ENCODE data around the gene LRP1.

Gene LRP1

GRCh38 chr12:57093415-57094207 is 34.7 kb upstream of the LRP1 start:
- peak; percentile 29 for DNase-seq
- no peaks in the 10 kb centered on the region for H3K36me3 ChIP-seq (replicated peaks; ENCODE audit: insufficient read depth, low read length)
- no peak overlapping the region for H3K27ac ChIP-seq (ENCODE audit: low read length)

GRCh38 chr12:57094208-57095160 is 33.8 kb upstream of the LRP1 start:
- no peak overlapping the region for H3K9ac ChIP-seq (ENCODE audit: low read length)

More at GRCh38 chr12:57093415-57094207, 34.7 kb upstream of the LRP1 start:
- H2AFZ ChIP-seq (ENCODE audit: low read length), result no peak overlapping the region
- H3K79me2 ChIP-seq (ENCODE audit: low read length), result no peaks in the 10 kb centered on the region
- H3K9me3 ChIP-seq (replicated peaks; ENCODE audit: insufficient read depth, low read length), result no peaks in the 10 kb centered on the region
- no peak for TF ChIP-seq EZH2 (optimal IDR thresholded peaks at IDR 0.05; ENCODE audit: low read depth, low read length)
- TF ChIP-seq, protein P1, sequence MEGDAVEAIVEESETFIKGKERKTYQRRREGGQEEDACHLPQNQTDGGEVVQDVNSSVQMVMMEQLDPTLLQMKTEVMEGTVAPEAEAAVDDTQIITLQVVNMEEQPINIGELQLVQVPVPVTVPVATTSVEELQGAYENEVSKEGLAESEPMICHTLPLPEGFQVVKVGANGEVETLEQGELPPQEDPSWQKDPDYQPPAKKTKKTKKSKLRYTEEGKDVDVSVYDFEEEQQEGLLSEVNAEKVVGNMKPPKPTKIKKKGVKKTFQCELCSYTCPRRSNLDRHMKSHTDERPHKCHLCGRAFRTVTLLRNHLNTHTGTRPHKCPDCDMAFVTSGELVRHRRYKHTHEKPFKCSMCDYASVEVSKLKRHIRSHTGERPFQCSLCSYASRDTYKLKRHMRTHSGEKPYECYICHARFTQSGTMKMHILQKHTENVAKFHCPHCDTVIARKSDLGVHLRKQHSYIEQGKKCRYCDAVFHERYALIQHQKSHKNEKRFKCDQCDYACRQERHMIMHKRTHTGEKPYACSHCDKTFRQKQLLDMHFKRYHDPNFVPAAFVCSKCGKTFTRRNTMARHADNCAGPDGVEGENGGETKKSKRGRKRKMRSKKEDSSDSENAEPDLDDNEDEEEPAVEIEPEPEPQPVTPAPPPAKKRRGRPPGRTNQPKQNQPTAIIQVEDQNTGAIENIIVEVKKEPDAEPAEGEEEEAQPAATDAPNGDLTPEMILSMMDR (IDR thresholded peaks at IDR 0.05; ENCODE audit: low read length), result peak; percentile 62
- H3K4me3 ChIP-seq (ENCODE audit: low read length), result no peak overlapping the region
- H3K4me1 ChIP-seq (ENCODE audit: low read length), result no peaks in the 10 kb centered on the region
- no peak overlapping the region for H3K4me2 ChIP-seq (ENCODE audit: low read depth, low read length)
- H4K20me1 ChIP-seq (ENCODE audit: insufficient read depth, low read length), result no peaks in the 10 kb centered on the region
- no peaks in the 10 kb centered on the region for H3K27me3 ChIP-seq (replicated peaks; ENCODE audit: insufficient read depth, low read length)
- H3K9ac ChIP-seq (ENCODE audit: low read length), result no peak overlapping the region
- no peaks in the 10 kb centered on the region for H3K9me2 ChIP-seq (replicated peaks; ENCODE audit: insufficient read depth, low read length)
- H3F3A ChIP-seq (ENCODE audit: insufficient read depth, low read length), result no peaks in the 10 kb centered on the region

DNA sequence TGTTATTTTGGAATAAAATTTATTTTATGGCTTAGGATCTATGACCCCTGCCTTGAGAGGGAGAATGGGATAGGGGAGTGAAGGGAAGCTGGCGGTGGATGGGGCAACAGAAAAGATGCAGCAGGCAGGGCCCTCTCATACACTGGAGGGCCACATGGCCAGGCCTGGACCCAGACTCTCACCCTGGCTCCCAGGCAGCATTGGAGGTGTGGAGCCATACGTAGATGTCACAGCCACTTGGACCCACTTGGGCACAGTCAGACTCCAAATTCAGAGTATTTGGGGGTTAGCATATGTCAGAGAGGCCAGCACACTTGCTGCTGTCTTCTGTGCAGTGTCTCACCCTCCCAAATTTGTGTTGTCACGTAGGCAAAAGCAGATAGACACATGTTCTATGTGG is 32.8 kb upstream of the LRP1 start:
- H3K27ac ChIP-seq (ENCODE audit: low read length), result no peak overlapping the region
- no peaks in the 10 kb centered on the region for H3K36me3 ChIP-seq (replicated peaks; ENCODE audit: insufficient read depth, low read length)
- H3K9me3 ChIP-seq (replicated peaks; ENCODE audit: insufficient read depth, low read length), result no peaks in the 10 kb centered on the region
- H3K9me2 ChIP-seq (replicated peaks; ENCODE audit: insufficient read depth, low read length), result no peaks in the 10 kb centered on the region
- no peak for DNase-seq
- no peaks in the 10 kb centered on the region for H3K27me3 ChIP-seq (replicated peaks; ENCODE audit: insufficient read depth, low read length)
- H4K20me1 ChIP-seq (ENCODE audit: insufficient read depth, low read length), result no peaks in the 10 kb centered on the region
- no peaks in the 10 kb centered on the region for H3K4me1 ChIP-seq (ENCODE audit: low read length)
- H3K79me2 ChIP-seq (ENCODE audit: low read length), result no peaks in the 10 kb centered on the region
- no peak overlapping the region for H3K9ac ChIP-seq (ENCODE audit: low read length)
- H3K4me2 ChIP-seq (ENCODE audit: low read depth, low read length), result no peak overlapping the region
- H2AFZ ChIP-seq (ENCODE audit: low read length), result no peak overlapping the region
- TF ChIP-seq, protein P1 (IDR thresholded peaks at IDR 0.05; ENCODE audit: low read length), result no peak
- no peak for TF ChIP-seq EZH2phosphoT487 (IDR thresholded peaks at IDR 0.05; ENCODE audit: low read length)
- no peak for TF ChIP-seq EZH2 (optimal IDR thresholded peaks at IDR 0.05; ENCODE audit: low read depth, low read length)
- no peak overlapping the region for H3K4me3 ChIP-seq (ENCODE audit: low read length)
- H3F3A ChIP-seq (ENCODE audit: insufficient read depth, low read length), result no peaks in the 10 kb centered on the region

More at GRCh38 chr12:57094208-57095160, 33.8 kb upstream of the LRP1 start:
- no peaks in the 10 kb centered on the region for H3K4me1 ChIP-seq (ENCODE audit: low read length)
- H3K4me2 ChIP-seq (ENCODE audit: low read depth, low read length), result no peak overlapping the region
- DNase-seq, result no peak
- no peaks in the 10 kb centered on the region for H3K36me3 ChIP-seq (replicated peaks; ENCODE audit: insufficient read depth, low read length)
- H3K79me2 ChIP-seq (ENCODE audit: low read length), result no peaks in the 10 kb centered on the region
- no peaks in the 10 kb centered on the region for H3K9me2 ChIP-seq (replicated peaks; ENCODE audit: insufficient read depth, low read length)
- no peak overlapping the region for H3K4me3 ChIP-seq (ENCODE audit: low read length)
- H2AFZ ChIP-seq (ENCODE audit: low read length), result no peak overlapping the region
- H3K27ac ChIP-seq (ENCODE audit: low read length), result no peak overlapping the region
- no peaks in the 10 kb centered on the region for H3K9me3 ChIP-seq (replicated peaks; ENCODE audit: insufficient read depth, low read length)
- H3F3A ChIP-seq (ENCODE audit: insufficient read depth, low read length), result no peaks in the 10 kb centered on the region
- H3K27me3 ChIP-seq (replicated peaks; ENCODE audit: insufficient read depth, low read length), result no peaks in the 10 kb centered on the region
- TF ChIP-seq, protein P1 (IDR thresholded peaks at IDR 0.05; ENCODE audit: low read length), result no peak
- TF ChIP-seq EZH2phosphoT487 (IDR thresholded peaks at IDR 0.05; ENCODE audit: low read length), result no peak
- TF ChIP-seq EZH2 (optimal IDR thresholded peaks at IDR 0.05; ENCODE audit: low read depth, low read length), result no peak
- no peaks in the 10 kb centered on the region for H4K20me1 ChIP-seq (ENCODE audit: insufficient read depth, low read length)

All from MM.1S (cell line).